HepG2 (cell line): ENCODE data around the gene DOCK9. TPM values are rescaled to one million over a fixed set of nuclear protein-coding genes. Genes with fewer than 3 reads are reported as not detected.

ENCODE experiments used
- ATAC-seq: fragments of 200-7000 bp; cut with Tn5 transposase; 3 replicates; pipeline ENCODE4 v1.9.1; 2020; ENCODE audit warnings: mild to moderate bottlenecking, moderate library complexity
- BruUV-seq: library from RNA; stranded (reverse); fragments of 400-500 nt; replicated peaks from 2 replicates; lab custom pipeline; 2021; lab: Mats Ljungman, UMichigan
- CTCF ChIA-PET: fragments of 300-600 bp; formaldehyde crosslinking; extraction: SDS; loops from one replicate; lab custom pipeline; 2021; ENCODE audit warnings: low total read pairs, inconsistent platforms, low intra/inter-chr PET ratio; lab: Yijun Ruan, JAX
- POLR2A ChIA-PET: fragments of 350-600 bp; sonication (Branson Sonifier 250); formaldehyde crosslinking; loops from one replicate; lab custom pipeline; 2020; ENCODE audit warnings: antibody characterized with exemption, inconsistent platforms; lab: Yijun Ruan, JAX
- DNase-seq: peaks from one replicate; pipeline ENCODE4 v3.0.0-alpha.2; 2015; ENCODE audit warnings: low spot score
- FAIRE-seq: peaks from 3 replicates; lab custom pipeline; 2011; peaks lifted over from hg19 to GRCh38; lab: Jason Lieb, UNC
- H2AFZ ChIP-seq: one replicate; pipeline ENCODE4 v1.6.1; 2011; ENCODE audit warnings: low read length, inconsistent platforms
- H3K27ac ChIP-seq: fragments of 300-600 bp; 3 replicates; pipeline ENCODE4 v1.8.0; 2011; ENCODE audit warnings: mixed run types, mild to moderate bottlenecking, mixed read lengths, low read length, inconsistent platforms; ENCODE audit not compliant: insufficient read depth; ENCODE audit errors: extremely low read length
- H3K27me3 ChIP-seq, 2 experiments: fragments of 200-600 bp in 1 of 2; 2 replicates in 1 of 2; 3 replicates in 1 of 2; pipeline versions ENCODE4 v1.6.0 to v1.8.0; 2011; ENCODE audit warnings: low read length in 2 of 2, mild to moderate bottlenecking in 2 of 2, moderate library complexity in 2 of 2, inconsistent platforms in 1 of 2; ENCODE audit not compliant: insufficient read depth in 2 of 2, control insufficient read depth in 1 of 2
- H3K36me3 ChIP-seq, 2 experiments: fragments of 200-600 bp in 1 of 2; replicated peaks in 1 of 2; 2 replicates in 1 of 2; 3 replicates in 1 of 2; pipeline versions ENCODE4 v1.5.1 to v1.8.0; 2011; ENCODE audit warnings: low read length in 2 of 2, inconsistent platforms in 1 of 2; ENCODE audit not compliant: insufficient read depth in 2 of 2, control insufficient read depth in 1 of 2
- H3K4me1 ChIP-seq: 2 replicates; pipeline ENCODE4 v1.5.1; 2012; ENCODE audit warnings: low read length, inconsistent platforms; ENCODE audit not compliant: insufficient read depth
- H3K4me2 ChIP-seq: 2 replicates; pipeline ENCODE4 v1.6.0; 2011; ENCODE audit warnings: low read depth, low read length, inconsistent platforms
- H3K4me3 ChIP-seq, 3 experiments: fragments of 200-600 bp in 1 of 3; sonication (generic), shearing (Covaris generic) in 1 of 3; replicated peaks in 1 of 3; 2 replicates each; pipeline ENCODE4 v1.5.1; 2011 to 2016; ENCODE audit warnings: low read length in 3 of 3, inconsistent platforms in 2 of 3, low read depth in 2 of 3, mild to moderate bottlenecking in 2 of 3, control low read depth in 1 of 3, mixed read lengths in 1 of 3; ENCODE audit not compliant: insufficient read depth in 1 of 3
- H3K79me2 ChIP-seq: one replicate; pipeline ENCODE4 v1.6.1; 2011; ENCODE audit warnings: low read length, inconsistent platforms; ENCODE audit not compliant: insufficient read depth
- H3K9ac ChIP-seq: 2 replicates; pipeline ENCODE4 v1.6.0; 2011; ENCODE audit warnings: mild to moderate bottlenecking, low read depth, low read length, inconsistent platforms; ENCODE audit not compliant: insufficient read depth
- H3K9me3 ChIP-seq: 2 replicates; pipeline ENCODE4 v1.5.1; 2012; ENCODE audit warnings: mild to moderate bottlenecking, low read length
- H4K20me1 ChIP-seq: 2 replicates; pipeline ENCODE4 v1.6.0; 2011; ENCODE audit warnings: inconsistent platforms, mild to moderate bottlenecking, low read length, moderate library complexity; ENCODE audit not compliant: insufficient read depth
- ATF7-NPFF ChIP-seq: sonication (generic); formaldehyde crosslinking; IDR thresholded peaks from 2 replicates; pipeline ENCODE4 v1.8.1; 2023; ENCODE audit warnings: mild to moderate bottlenecking, low read depth, missing genetic modification reagents, moderate library complexity
- ATM ChIP-seq: fragments of 450-650 bp; IDR thresholded peaks from 2 replicates; pipeline ENCODE4 v1.7.1; 2017; ENCODE audit warnings: mild to moderate bottlenecking, borderline replicate concordance
- FOSL1 ChIP-seq: sonication (generic); formaldehyde crosslinking; IDR thresholded peaks from 2 replicates; pipeline ENCODE4 v1.9.0; 2021; ENCODE audit warnings: missing genetic modification reagents, borderline replicate concordance
- HOXA3 ChIP-seq: sonication (generic); formaldehyde crosslinking; IDR thresholded peaks from 2 replicates; pipeline ENCODE4 v1.5.0; 2020; ENCODE audit warnings: missing genetic modification reagents
- MAFF ChIP-seq: IDR thresholded peaks from 2 replicates; pipeline ENCODE4 v1.6.1; 2011; ENCODE audit warnings: low read depth, low read length, improper control_type of control experiment
- MAFK ChIP-seq, 2 experiments: IDR thresholded peaks in 1 of 2; conservative IDR thresholded peaks in 1 of 2; 2 replicates each; pipeline ENCODE4 v1.6.1; 2011; ENCODE audit warnings: improper control_type of control experiment in 2 of 2, low read length in 2 of 2
- TRIM24 ChIP-seq: sonication (generic); formaldehyde crosslinking; IDR thresholded peaks from 2 replicates; pipeline ENCODE4 v1.8.0; 2022; ENCODE audit warnings: mild to moderate bottlenecking, missing genetic modification reagents
- ZNF629 ChIP-seq: sonication (generic); formaldehyde crosslinking; conservative IDR thresholded peaks from 2 replicates; pipeline ENCODE4 v1.5.0; 2020; ENCODE audit warnings: missing genetic modification reagents
- ZNF839 ChIP-seq: sonication (generic); formaldehyde crosslinking; IDR thresholded peaks from 2 replicates; pipeline ENCODE4 v1.4.0; 2020; ENCODE audit warnings: missing genetic modification reagents, mild to moderate bottlenecking, borderline replicate concordance
- WGBS: methylation state at CpG from one replicate; pipeline ENCODE4 v1.1.6; 2017; ENCODE audit warnings: low lambda C conversion rate; 5-methylcytosine and 5-hydroxymethylcytosine counted together
- in situ Hi-C: cut with HindIII; loops from 2 replicates; pipeline ENCODE4 v1.10.0; 2017; ENCODE audit warnings: low pct_unique_long_range_greater_than_20kb; ENCODE audit not compliant: extremely low pct_ligation_motif_present
- intact Hi-C: fragments of 100-400 bp; cut with micrococcal nuclease; formaldehyde crosslinking; loops from one replicate; pipeline ENCODE4 v1.10.0; 2022; ENCODE audit not compliant: unreplicated experiment
- polyA plus RNA-seq, 8 experiments: library from polyadenylated mRNA; depleted of rRNA in 3 of 8; stranded (reverse) in 7 of 8; unstranded in 1 of 8; fragments of >200 nt; fragmentation: Illumina TruSeq in 4 of 8; extraction: Trizol in 4 of 8; gene quantifications; 2 replicates each; pipeline versions ENCODE4 v1.2.1 to v1.2.3, GENCODE V29; 2011 to 2016; ENCODE audit warnings: low read depth in 4 of 8, missing spikeins in 1 of 8, mixed read lengths in 1 of 8; ENCODE audit not compliant: insufficient read depth in 1 of 8
- total RNA-seq, 5 experiments: library from RNA; depleted of rRNA; stranded (reverse); fragments of >200 nt; fragmentation: Illumina TruSeq; extraction: Trizol; gene quantifications; 2 replicates each; pipeline ENCODE4 v1.2.3, GENCODE V29; 2016; ENCODE audit warnings: low read depth in 1 of 5
- TF ChIP-seq, protein P1 (sequence below): sonication (generic); formaldehyde crosslinking; conservative IDR thresholded peaks from 2 replicates; pipeline ENCODE4 v1.4.0; 2020; ENCODE audit warnings: missing genetic modification reagents
- TF ChIP-seq, protein P2 (sequence below): sonication (generic); formaldehyde crosslinking; IDR thresholded peaks from 2 replicates; pipeline ENCODE4 v1.8.1; 2023; ENCODE audit warnings: missing genetic modification reagents, inconsistent platforms, borderline replicate concordance
- TF ChIP-seq, protein P3 (sequence below): fragments of 450-650 bp; IDR thresholded peaks from 2 replicates; pipeline ENCODE4 v1.6.1; 2017
- TF ChIP-seq, protein P4 (sequence below): sonication (generic); formaldehyde crosslinking; IDR thresholded peaks from 2 replicates; pipeline ENCODE4 v1.5.0; 2020; ENCODE audit warnings: mild to moderate bottlenecking, missing genetic modification reagents

Gene DOCK9
- total and polyA plus RNA-seq, 2 of the 13 experiments (the other 11 are each of a cell fraction or from before 2014, with no cell fraction given), result 0.44 to 0.97 TPM

DNA sequence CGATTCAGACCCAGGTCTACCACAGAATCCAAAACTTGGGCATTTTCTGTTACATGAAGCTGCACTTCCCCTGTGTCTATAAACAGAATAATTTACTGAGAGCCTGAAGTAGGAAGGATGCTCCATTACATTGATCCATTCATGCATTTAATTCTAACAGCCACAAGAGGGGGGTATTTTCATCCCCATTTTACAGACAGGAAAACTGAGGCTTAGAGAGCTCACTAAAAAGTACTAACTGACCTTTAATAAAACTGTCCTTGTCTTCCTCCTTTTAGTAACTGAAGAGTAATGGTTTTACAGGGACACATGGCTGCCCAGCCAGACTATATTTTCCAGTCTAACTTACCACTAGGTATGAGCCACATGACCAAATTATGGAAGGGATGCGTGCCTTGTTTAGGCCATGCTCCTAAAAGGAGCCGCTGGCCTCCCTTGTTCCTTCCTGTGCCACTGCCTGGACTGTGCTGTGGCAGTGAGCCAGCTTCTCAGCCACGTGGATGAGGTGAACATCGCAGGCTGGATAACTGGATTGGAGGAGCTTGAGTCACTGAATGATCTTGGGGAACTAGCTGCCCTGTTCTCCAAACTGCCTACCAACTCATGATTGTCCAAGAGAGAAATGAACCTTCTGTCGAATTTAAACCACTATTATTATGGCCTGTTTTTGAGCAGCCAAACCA lies 108.3 kb downstream of the DOCK9 start:
- no peak overlapping the region for H3K9ac ChIP-seq
- no peaks in the 10 kb centered on the region; a peak in 1 of 5 replicates for H3K27me3 ChIP-seq
- no peaks in the 10 kb centered on the region for H3K79me2 ChIP-seq
- no peaks in the 10 kb centered on the region for H3K9me3 ChIP-seq
- TF ChIP-seq ZNF629 (CRISPR knock-in tag), result peak; percentile 92
- TF ChIP-seq, protein P1, sequence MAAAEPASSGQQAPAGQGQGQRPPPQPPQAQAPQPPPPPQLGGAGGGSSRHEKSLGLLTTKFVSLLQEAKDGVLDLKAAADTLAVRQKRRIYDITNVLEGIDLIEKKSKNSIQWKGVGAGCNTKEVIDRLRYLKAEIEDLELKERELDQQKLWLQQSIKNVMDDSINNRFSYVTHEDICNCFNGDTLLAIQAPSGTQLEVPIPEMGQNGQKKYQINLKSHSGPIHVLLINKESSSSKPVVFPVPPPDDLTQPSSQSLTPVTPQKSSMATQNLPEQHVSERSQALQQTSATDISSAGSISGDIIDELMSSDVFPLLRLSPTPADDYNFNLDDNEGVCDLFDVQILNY (CRISPR knock-in tag), result no peak
- no peak overlapping the region for H3K4me2 ChIP-seq
- CTCF ChIA-PET, result no interaction called here
- BruUV-seq, result no TSS peak
- no peaks in the 10 kb centered on the region for H3K36me3 ChIP-seq
- FAIRE-seq, result no peak
- H4K20me1 ChIP-seq, result no peaks in the 10 kb centered on the region
- H3K4me3 ChIP-seq, result no peak overlapping the region
- no peak for DNase-seq
- no peak overlapping the region for H3K27ac ChIP-seq
- in situ Hi-C loops (no loop called here), intact Hi-C loops (no loop called here)
- 43% methylated on average over 6 of the region's 6 CpGs for WGBS
- POLR2A ChIA-PET, result no interaction called here
- no peak overlapping the region for H2AFZ ChIP-seq
- H3K4me1 ChIP-seq, result no peaks in the 10 kb centered on the region
- no peak for ATAC-seq

DNA sequence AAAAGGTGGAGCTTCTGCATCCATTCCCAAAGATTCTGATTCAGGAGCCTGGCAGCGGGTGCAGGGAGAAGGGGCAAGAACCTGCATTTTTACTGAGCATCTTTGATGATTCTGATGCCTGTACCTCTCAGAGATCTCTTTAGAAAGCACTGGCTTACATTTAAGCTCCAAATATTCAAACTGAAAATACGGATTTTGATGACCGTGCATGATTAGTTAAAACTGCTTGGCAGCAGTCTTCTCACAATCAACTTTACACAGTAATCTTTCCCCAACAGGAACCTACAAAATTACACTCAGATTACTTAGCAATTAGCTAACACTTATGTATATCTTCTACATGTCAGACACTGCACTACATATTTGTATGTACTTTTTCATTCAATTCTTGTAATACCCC lies 108.9 kb downstream of the DOCK9 start:
- intact Hi-C loops (no loop called here), in situ Hi-C loops (no loop called here)
- Histone ChIP-seq H3K9ac (no peak overlapping the region), H2AFZ (no peak overlapping the region), H3K4me2 (no peak overlapping the region), H3K36me3 (no peaks in the 10 kb centered on the region), H3K4me3 (no peak overlapping the region), H3K27ac (no peak overlapping the region), H3K9me3 (no peaks in the 10 kb centered on the region), H3K27me3 (no peaks in the 10 kb centered on the region; a peak in 1 of 5 replicates), H4K20me1 (no peaks in the 10 kb centered on the region), H3K79me2 (no peaks in the 10 kb centered on the region), H3K4me1 (no peaks in the 10 kb centered on the region)
- WGBS, result 66% methylated on average over 3 of the region's 3 CpGs
- no TSS peak for BruUV-seq
- CTCF ChIA-PET, result no interaction called here
- POLR2A ChIA-PET, result no interaction called here
- FAIRE-seq (no peak), DNase-seq (no peak), ATAC-seq (no peak)
- TF ChIP-seq, protein P2, sequence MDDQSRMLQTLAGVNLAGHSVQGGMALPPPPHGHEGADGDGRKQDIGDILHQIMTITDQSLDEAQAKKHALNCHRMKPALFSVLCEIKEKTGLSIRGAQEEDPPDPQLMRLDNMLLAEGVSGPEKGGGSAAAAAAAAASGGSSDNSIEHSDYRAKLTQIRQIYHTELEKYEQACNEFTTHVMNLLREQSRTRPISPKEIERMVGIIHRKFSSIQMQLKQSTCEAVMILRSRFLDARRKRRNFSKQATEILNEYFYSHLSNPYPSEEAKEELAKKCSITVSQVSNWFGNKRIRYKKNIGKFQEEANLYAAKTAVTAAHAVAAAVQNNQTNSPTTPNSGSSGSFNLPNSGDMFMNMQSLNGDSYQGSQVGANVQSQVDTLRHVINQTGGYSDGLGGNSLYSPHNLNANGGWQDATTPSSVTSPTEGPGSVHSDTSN, result no peak
- TF ChIP-seq TRIM24 (CRISPR knock-in tag) (no peak), ZNF839 (CRISPR knock-in tag) (no peak), HOXA3 (CRISPR knock-in tag) (no peak), ATM (no peak), MAFF (peak; percentile 56), ATF7-NPFF (CRISPR knock-in tag) (no peak), FOSL1 (CRISPR knock-in tag) (no peak), MAFK (conservative IDR thresholded peaks at IDR 0.05 in 1 of 2, IDR thresholded peaks at IDR 0.05 in 1 of 2; ENCODE audit: low read length in 2 of 2) (peak; percentile 71 to 72)
- TF ChIP-seq, protein P3, sequence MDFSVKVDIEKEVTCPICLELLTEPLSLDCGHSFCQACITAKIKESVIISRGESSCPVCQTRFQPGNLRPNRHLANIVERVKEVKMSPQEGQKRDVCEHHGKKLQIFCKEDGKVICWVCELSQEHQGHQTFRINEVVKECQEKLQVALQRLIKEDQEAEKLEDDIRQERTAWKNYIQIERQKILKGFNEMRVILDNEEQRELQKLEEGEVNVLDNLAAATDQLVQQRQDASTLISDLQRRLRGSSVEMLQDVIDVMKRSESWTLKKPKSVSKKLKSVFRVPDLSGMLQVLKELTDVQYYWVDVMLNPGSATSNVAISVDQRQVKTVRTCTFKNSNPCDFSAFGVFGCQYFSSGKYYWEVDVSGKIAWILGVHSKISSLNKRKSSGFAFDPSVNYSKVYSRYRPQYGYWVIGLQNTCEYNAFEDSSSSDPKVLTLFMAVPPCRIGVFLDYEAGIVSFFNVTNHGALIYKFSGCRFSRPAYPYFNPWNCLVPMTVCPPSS, result no peak
- TF ChIP-seq, protein P4, sequence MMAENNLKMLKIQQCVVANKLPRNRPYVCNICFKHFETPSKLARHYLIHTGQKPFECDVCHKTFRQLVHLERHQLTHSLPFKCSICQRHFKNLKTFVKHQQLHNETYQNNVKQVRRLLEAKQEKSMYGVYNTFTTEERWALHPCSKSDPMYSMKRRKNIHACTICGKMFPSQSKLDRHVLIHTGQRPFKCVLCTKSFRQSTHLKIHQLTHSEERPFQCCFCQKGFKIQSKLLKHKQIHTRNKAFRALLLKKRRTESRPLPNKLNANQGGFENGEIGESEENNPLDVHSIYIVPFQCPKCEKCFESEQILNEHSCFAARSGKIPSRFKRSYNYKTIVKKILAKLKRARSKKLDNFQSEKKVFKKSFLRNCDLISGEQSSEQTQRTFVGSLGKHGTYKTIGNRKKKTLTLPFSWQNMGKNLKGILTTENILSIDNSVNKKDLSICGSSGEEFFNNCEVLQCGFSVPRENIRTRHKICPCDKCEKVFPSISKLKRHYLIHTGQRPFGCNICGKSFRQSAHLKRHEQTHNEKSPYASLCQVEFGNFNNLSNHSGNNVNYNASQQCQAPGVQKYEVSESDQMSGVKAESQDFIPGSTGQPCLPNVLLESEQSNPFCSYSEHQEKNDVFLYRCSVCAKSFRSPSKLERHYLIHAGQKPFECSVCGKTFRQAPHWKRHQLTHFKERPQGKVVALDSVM (CRISPR knock-in tag), result no peak
